Frontal cortex (tissue), 4 donors: ENCODE data around the gene VDR. TPM values are rescaled to one million over a fixed set of nuclear protein-coding genes. Genes with fewer than 3 reads are reported as not detected.

Source experiments
- DNase-seq, 2 donors: peaks; one replicate each; pipeline ENCODE4 v3.0.0; 2012; ENCODE audit warnings: low spot score in 2 of 2
- FAIRE-seq: peaks from 2 replicates; lab custom pipeline; 2012; peaks lifted over from hg19 to GRCh38; lab: Jason Lieb, UNC
- total RNA-seq: library from RNA; depleted of rRNA; stranded (reverse); fragments of >200 nt; gene quantifications from one replicate; pipeline ENCODE4 v1.2.3, GENCODE V29; 2014
- donor health status: control.
- donor health status: control.
- donor health status: control.

VDR gene
- total RNA-seq, 1 donor from 2014 or later: not detected

DNA sequence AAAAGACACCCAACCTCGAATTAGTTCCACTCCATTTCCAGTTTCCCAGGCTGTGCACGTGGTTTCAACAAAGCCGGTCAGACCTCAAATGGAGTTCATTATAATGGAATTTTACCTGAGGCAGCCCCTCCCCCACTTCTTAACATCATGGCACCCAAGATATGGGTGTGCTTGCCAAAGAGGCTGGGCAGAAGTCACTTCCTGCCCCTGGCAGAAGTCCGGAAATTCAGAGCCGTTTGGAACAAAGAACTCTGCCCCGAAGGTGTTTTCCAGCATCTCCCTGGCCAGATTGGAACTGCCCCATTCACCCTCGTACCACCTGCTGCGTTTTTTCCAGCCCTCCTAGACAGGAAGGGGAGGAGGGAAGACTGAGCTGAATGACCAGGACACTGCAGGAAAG lies 8.2 kb downstream of the VDR start:
- no peak for DNase-seq
- FAIRE-seq: no peak

DNA sequence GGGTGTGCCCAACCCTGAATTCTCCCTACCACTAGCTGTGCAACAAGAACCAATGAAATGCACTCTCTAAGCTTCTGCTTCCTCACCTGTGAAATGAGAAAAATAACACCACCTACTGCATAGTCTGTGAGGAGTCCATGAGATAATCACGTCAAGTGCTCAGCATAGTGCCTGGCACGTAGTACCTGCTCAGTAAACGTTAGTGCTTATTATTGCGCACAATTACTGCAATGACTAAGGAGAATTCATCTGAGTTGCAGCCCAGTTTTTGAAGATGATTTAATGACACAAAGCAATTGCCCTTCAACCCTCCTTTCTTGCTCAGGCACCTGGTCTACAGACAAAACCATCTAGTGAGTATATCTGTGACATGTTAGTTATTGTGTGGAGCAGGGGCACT lies 8.8 kb downstream of the VDR start:
- no peak for FAIRE-seq
- DNase-seq: no peak

DNA sequence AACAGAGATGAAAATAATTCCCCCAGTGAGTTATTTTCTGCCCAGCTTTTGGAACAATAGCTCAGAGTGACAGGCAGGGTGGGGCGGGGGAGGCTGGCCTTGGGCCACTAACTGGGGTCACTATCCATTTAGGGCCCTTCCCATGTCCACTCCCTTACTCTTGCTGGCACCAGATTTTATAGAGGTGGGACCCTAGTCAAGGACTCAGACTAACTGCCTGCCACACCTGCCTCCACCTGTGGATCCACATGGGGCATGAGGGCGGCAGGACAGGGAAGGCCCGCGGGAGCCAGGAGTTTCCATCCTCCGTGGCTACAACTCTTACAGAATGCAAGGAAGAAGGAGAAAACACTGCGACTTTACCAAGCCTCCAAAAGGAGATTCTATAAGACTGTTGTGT lies 10.1 kb downstream of the VDR start:
- FAIRE-seq: no peak
- DNase-seq: no peak

DNA sequence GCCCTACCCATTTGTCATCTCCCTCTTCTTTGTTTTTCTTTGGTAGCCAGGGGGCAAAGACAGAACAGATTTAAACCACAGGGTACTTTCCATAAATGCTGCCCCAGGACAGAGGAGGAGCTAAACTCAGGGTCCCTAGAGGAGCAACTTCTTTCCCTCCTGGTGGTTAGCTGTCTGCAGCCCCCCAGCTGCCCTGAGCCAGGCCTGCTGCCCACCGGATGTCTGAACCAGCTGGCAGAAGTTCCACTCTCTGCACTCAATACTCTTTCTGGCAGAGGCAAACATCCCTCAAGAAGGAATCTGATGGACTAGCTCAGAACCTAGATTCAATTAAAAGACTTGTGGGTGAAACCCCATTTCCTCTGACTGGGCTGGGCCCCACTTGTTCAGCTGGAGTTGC lies 10.7 kb downstream of the VDR start:
- DNase-seq (no peak), FAIRE-seq (no peak)

DNA sequence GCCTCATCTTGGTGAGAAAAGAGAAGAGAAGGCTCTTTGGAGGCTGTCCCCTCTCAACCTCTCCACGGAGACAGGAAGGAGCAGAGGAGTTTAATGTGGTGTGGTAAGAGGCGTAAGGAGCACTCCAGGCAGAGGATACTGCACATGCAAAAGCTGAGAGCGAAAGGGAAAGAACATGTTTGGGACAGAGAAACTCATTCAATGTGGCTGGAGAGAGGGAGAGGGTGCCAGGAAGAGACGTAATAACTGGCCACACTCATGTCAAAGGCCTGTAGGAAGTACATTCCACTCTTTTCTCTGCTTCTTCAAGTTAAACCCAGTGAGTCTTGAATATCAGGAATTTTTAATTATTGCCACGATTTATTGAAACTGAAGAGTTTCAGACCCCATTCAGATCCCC lies 12.0 kb downstream of the VDR start:
- FAIRE-seq (no peak), DNase-seq (no peak)

DNA sequence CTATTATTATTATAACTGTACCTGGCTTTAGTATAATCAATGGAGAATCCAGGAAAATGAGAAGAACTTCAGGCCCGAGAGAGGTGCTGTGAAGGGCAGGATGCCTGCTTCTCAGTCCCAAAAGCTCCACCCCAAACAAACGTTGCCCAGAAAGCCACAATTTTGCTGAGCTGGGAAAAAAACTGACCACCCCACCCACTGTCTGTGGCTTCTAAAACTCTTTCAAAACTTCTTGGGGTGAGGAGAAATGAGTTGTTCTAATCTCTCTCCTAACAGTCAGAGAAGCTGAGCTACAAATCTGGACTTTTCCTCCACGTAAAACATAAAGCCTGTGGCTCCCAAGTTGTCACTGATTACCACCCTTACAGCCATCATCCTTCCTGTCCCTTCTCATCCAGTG lies 13.4 kb downstream of the VDR start:
- FAIRE-seq: no peak

DNA sequence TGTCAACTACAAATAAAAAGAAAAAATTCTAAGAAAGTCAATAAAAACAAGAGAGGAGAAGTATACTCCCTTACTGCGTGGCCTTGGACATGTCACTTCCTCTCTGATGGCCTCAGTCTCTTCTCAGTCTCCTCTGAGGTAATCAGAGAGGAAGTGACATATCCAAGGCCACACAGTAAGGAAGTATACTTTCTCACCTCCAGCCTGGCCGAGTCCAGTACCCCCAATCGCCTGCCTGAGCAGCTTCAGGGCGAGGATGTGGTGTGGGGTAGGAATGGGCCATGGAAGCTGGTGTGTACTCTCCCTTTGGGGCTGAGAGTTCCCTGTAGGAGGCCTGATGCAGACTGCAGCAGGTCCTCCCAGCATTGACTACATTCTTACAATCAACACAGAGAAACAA lies 15.8 kb downstream of the VDR start:
- no peak for FAIRE-seq

More for the DNA sequence above, 13.4 kb downstream of the VDR start:
- no peak for DNase-seq

DNA sequence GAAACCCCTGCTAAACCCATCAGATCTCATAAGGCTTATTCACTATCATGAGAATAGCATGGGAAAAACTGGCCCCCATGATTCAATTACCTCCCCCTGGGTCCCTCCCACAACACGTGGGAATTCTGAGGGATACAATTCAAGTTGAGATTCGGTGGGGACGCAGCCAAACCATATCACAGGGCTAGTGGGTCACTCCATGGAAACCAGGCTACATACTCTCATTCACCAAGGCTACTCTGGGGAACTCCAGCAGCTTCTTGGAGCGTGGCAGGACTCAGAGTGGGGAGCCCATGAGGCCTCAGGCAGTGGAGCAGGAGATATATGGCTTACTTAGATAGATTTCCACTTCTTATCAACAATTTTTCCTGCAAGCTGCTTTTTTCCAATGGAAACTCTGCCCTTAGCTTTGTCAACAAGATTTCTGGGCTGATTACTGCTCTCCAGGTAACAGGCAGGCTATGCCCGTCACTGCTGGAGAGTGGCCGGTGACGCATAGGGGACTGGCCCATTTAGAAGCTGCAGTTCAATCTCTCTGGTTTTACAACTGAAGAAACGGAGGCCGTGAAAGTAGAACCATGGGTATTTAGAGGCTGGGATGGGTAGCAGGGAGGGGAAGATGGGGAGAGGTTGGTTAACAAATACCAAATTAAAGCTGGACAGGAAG lies 16.5 kb downstream of the VDR start:
- FAIRE-seq: no peak
- no peak for DNase-seq

More for the DNA sequence above, 15.8 kb downstream of the VDR start:
- DNase-seq: no peak

DNA sequence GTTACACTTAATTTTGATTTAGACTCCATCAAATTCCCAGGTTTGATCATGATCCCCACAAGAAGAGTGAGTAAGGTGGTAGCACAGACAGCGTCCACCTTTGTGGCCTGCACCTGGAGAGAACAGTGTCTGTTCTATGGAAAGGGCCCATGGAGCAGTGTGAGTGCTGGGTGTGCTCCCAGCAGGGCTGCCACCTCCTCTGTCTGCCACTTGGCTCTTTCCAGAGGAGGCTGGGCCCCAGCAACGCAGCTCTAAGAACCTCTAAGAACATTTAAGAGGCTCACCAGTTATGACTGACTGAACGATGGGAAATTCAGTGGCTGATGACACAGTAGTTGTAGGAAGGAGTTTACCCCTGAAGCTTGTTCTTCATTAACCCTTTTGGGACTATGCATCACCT lies 17.3 kb downstream of the VDR start:
- FAIRE-seq (no peak), DNase-seq (no peak)

DNA sequence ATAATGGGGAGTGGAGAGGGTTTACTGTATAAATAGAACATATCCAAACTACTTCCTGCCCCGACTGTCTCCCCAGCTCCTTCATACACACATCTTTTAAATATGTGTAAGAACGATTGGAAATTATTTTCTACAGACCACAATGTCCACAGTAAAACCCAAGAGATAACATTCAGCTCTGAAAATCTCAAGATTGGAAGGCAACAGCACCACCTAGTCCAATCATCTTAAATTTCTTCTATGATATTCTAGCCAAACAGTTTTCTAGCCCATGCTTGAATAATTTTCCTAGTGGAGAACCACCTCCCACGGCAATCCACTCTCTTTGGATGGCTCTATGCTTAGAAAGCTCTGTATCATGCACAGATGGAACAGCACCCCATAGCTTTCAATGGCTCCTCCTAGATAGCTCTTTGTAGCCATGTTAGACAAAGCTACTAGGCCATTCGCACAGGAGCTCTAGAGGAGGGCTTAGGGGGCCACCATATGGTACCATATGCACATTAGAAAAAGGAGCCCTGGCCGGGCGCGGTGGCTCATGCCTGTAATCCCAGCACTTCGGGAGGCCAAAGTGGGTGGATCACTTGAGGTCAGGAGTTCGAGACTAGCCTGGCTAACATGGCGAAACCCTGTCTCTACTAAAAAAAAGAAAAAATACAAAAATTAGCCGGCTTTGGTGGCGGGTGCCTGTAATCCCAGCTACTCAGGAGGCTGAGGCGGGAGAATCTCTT lies 18.1 kb downstream of the VDR start:
- FAIRE-seq: no peak

DNA sequence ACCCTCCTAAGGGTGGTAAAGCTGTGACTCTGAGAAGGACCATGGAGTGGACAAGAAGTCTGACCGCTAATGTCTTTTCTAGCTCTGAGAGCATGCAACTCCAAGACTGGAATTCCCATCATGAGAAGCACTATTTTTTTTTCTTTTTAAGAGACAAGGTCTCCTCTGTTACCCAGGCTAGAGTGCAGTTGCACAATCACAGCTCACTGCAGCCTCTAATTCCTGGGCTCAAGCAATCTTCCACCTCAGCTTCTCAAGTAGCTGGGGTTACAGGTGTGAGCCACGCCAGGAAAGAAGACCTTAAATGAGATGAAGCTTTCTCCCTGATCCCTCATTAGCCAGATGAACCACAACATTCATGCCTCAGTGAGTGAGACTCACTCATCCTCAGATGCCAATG lies 19.2 kb downstream of the VDR start:
- DNase-seq (no peak), FAIRE-seq (no peak)

More for the DNA sequence above, 18.1 kb downstream of the VDR start:
- no peak for DNase-seq

DNA sequence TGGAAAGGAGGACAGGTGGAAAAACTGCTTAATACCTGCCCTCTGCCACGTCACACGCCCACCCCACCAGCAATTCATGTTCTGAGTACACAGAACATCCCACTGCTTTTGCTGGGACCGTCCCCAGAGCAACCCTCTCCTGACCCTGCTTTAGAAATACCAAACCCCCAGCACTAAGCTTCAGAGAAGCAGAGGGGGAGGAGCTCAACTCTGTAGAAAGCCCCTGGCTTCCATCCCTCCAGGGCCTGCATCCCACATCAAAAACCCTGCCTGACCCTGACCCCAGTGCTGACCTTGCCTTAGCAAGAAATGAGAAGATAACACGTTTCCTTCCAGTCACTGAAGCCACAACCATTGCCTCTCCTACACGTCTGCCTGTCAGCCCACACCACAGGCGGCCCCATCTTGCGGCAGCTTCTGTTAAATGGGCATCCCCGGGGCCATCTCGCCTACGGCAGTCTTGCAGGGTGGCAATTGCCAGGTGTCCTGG lies 19.7 kb downstream of the VDR start:
- no peak for DNase-seq
- no peak for FAIRE-seq

DNA sequence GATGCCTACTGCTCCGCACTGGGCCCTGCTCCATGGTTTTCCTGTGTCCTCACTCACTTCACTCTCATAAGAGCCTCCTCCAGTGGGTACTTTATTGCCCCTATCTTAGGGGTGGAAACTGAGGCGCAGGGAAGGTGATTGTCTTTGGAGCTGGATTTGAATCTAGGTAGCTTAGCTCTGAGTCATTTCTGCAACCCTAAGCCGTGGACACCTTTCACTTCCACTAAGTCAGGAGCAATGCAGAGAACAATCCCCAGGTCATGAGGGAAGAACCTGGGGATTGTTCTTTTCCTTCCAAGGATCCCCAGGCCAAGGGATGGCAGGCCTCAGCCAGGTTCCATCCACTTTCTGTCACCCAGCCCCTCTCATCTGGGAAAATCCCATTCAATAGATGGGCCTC lies 20.3 kb downstream of the VDR start:
- FAIRE-seq (no peak), DNase-seq (no peak)

DNA sequence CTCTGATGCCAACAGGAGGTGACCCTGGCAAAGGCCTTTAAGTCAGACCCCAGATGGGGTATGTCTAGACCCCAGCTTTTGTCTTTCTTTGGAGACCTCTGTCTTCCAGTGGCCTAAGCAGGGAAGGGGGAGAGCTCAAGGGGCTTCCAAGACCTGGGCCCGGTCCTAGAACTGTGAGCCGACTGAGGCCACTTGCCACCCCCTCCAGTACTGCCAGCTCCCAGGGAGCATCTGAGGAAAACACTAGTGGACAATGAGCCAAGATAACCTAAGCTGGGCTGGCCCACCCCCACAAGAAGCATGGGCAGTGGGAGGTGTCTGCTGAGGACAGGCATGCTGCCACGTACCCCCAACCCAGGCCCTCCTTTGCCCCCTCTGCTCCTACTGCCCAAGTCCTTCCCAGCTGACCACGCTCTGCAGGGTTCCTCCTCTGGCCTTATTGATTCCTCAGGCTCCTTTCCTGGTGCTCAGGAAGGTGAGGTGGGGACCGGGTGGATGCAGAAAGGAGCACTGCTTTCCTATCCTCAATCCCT lies 21.1 kb downstream of the VDR start:
- DNase-seq (no peak), FAIRE-seq (no peak)

DNA sequence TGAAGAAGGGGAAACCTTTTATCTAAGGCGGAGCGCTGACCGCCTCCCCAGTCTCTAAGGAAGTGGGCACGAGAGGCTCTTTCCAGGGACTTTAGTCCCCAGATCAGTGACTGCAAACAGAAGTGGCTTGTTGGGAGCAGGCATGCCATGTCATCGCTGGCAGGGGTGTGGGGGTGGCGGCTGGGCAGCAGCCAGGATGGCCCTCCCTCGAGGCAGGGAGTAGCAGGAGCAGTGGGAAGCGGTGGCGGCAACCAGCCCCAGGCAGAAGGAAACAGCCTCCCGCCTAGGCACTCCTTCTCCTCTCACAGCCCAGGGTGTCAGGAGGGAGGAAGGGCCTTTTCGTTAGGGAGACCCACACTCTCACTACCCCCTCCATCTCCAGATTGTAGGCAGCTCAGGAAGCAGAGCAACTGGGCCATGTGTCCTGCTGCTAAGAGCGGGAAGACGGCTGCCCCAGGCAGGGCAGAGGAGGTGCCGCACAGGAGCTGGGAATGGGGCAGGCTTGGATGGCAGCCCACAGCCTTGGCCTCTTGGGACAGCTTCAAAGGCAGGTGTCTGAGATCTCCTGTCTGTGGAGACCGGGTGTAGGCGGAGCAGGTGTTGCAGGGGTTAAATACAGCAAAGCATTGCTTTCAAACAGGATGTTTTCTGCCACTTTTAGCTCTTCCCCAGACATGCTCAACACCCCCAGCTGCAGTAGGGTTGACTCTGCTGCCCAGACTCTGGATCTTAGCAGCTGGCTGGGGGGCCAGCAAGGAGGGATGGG lies 21.8 kb downstream of the VDR start:
- no peak for FAIRE-seq

DNA sequence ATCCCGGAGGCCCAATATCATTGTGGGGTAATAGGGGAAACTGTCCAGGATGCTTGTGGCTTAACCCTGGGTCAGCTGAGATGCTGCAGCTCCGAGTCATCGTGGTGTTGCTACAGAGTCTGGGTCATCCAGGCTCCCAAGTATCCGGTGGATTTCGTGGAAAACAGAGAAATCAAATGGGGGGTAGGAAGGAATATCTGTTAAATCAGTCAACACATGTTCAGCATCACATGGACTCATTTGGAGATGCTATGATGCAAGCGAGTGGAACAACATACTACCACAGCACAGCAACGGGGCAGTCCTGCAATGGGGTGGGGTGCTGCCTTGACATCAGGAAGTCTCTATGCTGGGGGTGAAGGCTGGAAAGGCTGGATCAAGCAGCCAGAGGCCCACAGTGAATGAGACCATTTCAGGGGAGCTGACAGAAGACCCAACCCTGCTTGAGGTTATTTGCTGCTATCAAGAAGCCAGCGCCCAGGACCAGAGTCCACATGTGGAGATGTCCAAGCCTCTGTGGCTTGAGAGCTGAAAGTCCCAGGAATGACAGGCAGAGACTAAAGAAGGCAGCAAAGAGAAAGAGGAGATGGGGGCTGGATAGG lies 22.9 kb downstream of the VDR start:
- FAIRE-seq: no peak
- DNase-seq: no peak

More for the DNA sequence above, 21.8 kb downstream of the VDR start:
- DNase-seq: peak in 1 of 2 donors; percentile 33

DNA sequence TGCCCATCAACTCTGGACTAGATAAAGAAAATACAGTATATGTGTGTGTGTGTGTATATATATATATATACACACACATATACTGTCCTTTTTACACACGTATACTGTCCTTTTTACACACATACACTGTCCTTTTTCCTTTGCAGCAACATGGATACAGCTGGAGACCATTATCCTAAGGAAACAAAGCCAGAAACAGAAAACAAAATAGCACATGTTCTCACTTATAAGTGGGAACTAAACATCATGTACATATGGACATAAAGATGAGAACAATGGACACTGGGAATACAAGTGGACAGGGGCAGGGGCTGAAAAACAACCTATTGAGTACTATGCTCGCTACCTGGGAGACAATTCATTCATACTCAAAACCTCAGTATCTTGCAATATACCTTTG lies 23.7 kb downstream of the VDR start:
- FAIRE-seq (no peak), DNase-seq (no peak)

DNA sequence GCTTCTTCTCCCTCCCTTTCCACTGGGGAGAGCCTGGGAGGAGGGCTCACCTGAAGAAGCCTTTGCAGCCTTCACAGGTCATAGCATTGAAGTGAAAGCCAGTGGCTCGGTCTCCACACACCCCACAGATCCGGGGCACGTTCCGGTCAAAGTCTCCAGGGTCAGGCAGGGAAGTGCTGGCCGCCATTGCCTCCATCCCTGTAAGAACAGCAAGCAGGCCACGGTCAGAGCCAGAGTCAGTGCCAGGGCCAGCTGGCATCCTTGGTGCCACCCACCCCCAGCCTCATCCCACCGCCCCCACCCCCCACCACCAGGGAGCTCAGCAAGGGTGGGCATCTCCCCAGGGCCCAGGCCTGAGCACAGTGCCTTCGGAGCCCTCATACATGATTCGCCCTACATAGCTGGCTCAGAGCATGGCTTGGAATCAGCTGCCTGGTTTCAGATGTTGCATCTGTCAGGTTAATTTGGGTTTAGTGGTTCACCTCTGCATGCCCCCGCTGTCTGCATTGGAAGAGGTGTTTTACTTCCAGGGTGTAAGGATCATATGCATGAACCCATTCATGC lies 25.8 kb downstream of the VDR start:
- FAIRE-seq: no peak

DNA sequence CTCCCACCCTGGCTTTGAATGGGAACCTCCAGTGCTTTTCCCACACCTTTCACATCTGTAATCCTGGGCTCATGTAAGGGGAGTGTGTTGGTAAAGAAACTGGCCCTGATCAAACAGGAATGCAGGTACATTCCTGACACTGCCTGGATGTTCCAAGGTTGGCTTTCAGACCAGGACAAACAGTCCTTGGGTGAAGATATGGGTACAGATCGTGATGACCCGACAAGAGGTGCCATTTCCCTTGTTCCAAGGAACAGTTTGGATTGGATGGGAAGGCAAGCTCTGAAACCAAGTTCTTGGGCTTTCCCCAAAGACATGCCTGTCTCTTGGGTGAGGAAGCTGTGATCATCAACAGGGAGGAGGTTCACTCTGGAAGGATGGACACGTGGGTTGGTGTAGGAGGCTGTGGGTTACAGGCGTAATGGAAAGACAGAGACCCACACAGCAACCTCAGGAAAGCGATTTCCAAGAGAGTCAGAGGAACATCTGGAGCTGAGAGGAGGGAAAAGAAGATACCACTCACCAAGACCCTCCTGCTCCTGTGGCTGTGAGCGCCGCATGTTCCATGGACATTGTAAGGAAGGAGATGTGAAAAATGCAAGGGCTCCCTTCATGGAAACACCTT lies 26.4 kb downstream of the VDR start:
- DNase-seq (no peak), FAIRE-seq (no peak)

More for the DNA sequence above, 25.8 kb downstream of the VDR start:
- DNase-seq: no peak
